Subcutaneous adipose tissue (tissue), 4 donors: ENCODE results near the gene MRPS15. TPM values are rescaled to one million over a fixed set of nuclear protein-coding genes. Genes with fewer than 3 reads are reported as not detected.

Source experiments
- CTCF ChIP-seq: fragments of 450-650 bp; IDR thresholded peaks from one replicate; pipeline ENCODE4 v1.5.1; 2016; ENCODE audit warnings: low read depth, mild to moderate bottlenecking, control low read depth, antibody characterized with exemption, moderate library complexity
- total RNA-seq, 4 donors: library from RNA; depleted of rRNA; stranded (reverse); fragments of >200 nt; gene quantifications; one replicate each; pipeline ENCODE4 v1.1.0, GENCODE V29; 2016

Gene MRPS15
- total RNA-seq, 4 donors from 2014 or later = 64.1 to 91.0 (median 85.1) TPM

DNA sequence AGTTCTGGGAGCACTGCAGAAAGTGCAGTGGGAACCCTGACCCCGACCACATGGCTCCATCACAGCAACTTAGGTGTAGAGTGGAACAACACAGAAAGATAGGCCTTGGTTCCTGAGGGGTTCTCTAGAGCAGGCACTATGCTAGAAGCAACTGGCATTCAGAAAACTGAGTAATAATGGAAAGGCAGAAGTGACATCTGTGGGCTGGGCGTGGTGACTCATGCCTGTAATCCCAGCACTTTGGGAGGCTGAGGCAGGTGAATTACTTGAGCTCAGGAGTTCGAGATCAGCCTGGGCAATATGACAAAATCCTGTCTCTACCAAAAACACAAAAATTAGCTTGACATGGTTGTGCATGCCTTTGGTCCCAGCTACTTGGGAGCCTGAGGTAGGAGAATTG, 5.3 kb downstream of the MRPS15 start:
- no peak for TF ChIP-seq CTCF

DNA sequence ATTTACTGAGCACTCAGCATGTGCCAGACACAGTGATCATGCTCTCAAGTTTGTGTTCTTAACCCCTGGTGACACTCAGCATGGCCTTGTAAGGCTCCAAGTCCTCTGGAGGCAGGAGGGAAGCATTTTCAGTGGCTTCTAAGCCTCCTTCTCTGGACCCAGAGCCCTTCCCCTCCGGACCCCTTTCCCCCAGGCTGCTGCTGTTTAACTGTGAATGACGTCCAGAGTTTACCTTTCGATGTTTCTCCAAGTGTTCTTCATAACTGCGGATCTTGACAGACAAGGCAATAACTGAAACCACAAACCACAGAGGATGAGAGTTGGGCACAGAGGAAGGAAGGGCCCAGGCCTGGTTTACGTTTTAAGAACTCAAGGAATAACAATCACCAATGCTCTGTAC, 6.5 kb downstream of the MRPS15 start:
- TF ChIP-seq CTCF = no peak

DNA sequence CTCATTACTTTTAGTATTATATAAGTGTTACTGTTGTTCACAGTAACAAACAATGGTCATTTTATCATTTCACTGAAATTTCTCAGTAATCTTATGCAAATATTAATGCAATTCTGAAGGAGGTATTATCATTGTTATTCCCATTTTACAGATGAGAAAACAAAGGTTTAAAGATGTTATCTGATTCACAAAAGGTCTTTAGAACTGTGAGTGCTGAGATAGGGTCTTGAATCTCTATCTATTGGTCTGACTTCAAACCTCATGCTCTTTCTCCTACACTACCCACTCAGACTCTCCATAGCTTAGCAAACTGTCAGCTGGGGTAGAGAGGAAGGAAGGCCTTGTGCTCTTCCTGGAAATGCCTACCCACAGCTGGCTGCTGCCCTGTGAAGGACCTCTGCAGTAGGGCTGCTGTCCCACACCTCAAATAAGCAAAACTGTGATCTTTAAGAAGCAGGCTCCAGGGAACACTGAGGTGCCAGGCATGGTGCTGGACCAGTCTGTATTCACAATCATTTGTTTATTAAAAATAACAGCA, 7.7 kb downstream of the MRPS15 start:
- TF ChIP-seq CTCF = no peak

DNA sequence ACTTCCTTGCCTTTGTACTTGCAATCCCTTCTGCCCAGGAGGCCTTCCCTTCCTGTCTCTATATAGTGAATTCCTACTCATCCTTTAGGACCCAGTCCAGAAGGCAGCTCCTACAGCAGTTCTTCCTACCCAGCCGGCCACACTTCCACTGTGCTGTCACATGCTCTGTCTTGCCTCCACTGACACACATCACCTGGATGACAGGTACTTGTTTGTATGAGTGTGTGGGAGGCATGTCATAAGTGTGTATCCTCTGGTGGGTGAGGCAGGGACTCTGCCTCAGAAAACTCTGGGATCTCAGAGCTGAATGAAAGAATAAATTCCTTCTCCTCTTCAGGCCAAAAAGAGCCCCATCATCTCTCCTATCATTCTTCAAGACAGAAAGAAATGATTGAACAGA, 8.8 kb downstream of the MRPS15 start:
- TF ChIP-seq CTCF = no peak

DNA sequence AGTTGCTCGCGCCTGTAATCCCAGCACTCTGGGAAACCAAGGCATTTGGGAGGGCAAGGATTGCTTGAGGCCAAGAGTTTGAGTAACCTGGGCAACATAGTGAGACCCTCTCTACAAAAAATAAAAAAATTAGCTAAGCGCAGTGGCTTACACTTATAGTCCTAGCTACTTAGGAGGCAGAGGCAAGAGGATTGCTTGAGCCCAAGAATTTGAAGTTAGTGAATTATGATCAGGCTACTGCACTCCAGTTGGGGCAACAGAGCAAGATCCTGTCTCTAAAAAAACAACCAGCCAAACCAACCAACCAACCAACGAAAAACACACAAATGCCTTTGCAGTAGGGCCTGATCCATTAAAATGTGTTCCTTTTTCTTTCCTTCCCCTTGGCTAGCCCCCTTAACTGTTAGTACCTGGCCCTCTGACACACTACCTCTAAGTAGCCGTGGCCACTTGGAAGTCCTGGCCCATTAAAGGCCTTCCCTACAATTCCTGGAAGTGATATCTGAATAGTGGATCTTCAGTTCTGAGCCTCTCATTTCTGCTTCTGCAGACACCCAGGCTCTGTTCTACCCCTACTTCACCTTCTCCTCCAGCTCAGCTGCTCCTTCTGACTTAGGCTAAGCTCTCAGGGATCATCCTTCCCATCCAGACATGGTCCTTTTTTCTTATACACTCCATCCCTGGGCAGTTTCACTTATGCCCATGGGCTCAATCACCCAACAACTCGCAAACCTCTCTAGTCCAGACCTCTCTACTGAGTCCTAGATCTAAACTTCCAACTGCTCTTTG, 10.4 kb downstream of the MRPS15 start:
- no peak for TF ChIP-seq CTCF

GRCh38 chr1:36453051-36453450, 11.1 kb downstream of the MRPS15 start:
- TF ChIP-seq CTCF = no peak

DNA sequence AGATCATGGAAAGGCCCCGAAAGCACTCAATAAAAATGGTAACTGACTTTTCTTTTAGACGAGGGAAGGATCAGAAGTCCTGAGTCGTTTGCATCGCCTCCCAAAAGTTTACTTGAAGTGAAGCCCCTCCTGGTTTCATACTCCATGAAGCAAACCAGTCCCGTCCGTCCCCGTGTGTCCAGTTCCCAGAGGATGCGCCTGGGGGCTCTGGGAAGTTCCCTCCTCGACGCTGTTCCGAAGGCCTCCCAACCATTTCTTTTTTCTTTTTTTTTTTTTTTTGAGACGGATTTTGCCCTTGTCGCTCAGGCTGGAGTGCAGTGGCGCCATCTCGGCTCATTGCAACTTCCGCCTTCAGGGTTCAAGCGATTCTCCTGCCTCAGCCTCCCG, 13.3 kb downstream of the MRPS15 start:
- TF ChIP-seq CTCF = no peak
